ENCODE measurements around the gene PPP2R5C.
"Not testable (repeated sequence)": the region's sequence is repeated elsewhere in the genome, so short reads cannot be mapped to it uniquely, and the experiment has no call there.

Gene PPP2R5C

GRCh38 chr14:101956179-101956885 lies 194.8 kb downstream of the PPP2R5C start:
- DNase-seq: no peak

GRCh38 chr14:101957406-101958234 lies 196.1 kb downstream of the PPP2R5C start:
- DNase-seq: no peak

GRCh38 chr14:101958418-101959180 lies 197.1 kb downstream of the PPP2R5C start:
- no peak for DNase-seq

- no peak for DNase-seq
Measured at GRCh38 chr14:101959277-101959676, 197.8 kb downstream of the PPP2R5C start.

GRCh38 chr14:101960225-101960624 lies 198.7 kb downstream of the PPP2R5C start:
- DNase-seq: no peak

- peak; percentile 79 for DNase-seq
Measured at GRCh38 chr14:101961011-101961721, 199.7 kb downstream of the PPP2R5C start.

- DNase-seq: no peak
Measured at GRCh38 chr14:101961746-101962502, 200.4 kb downstream of the PPP2R5C start.

GRCh38 chr14:101962503-101962874 lies 201.0 kb downstream of the PPP2R5C start:
- DNase-seq: no peak

GRCh38 chr14:101963052-101963451 lies 201.5 kb downstream of the PPP2R5C start:
- no peak for DNase-seq

- no peak for DNase-seq
Measured at GRCh38 chr14:101963656-101964296, 202.3 kb downstream of the PPP2R5C start.

- peak; percentile 90 for DNase-seq
Measured at GRCh38 chr14:101964297-101965180, 203.0 kb downstream of the PPP2R5C start, which contains the start of gene DYNC1H1. TSS of gene DYNC1H1 (plus strand) at chr14:101964573. CDS start at chr14:101964692, 119 bp downstream.

- peak; percentile 69 for DNase-seq
Measured at GRCh38 chr14:101965181-101965544, 203.7 kb downstream of the PPP2R5C start.

GRCh38 chr14:101965770-101966722 lies 204.5 kb downstream of the PPP2R5C start:
- no peak for DNase-seq

- DNase-seq: no peak
Measured at GRCh38 chr14:101966742-101967141, 205.2 kb downstream of the PPP2R5C start.

- no peak for DNase-seq
Measured at GRCh38 chr14:101968186-101968585, 206.7 kb downstream of the PPP2R5C start.

GRCh38 chr14:101969481-101969880 lies 208.0 kb downstream of the PPP2R5C start:
- no peak for DNase-seq

- DNase-seq: no peak
Measured at GRCh38 chr14:101970830-101971400, 209.4 kb downstream of the PPP2R5C start.

- DNase-seq: not testable (repeated sequence)
Measured at GRCh38 chr14:101971458-101971857, 209.9 kb downstream of the PPP2R5C start.
